ENCODE results near the gene ZEB2. TPM values are rescaled to one million over a fixed set of nuclear protein-coding genes. Genes with fewer than 3 reads are reported as not detected.

ZEB2 gene
- total and polyA plus RNA-seq, 2 donors, result 15.3 to 16.1 TPM

GRCh38 chr2:144437636-144438035 lies 82.3 kb downstream of the ZEB2 start:
- no peaks in the 10 kb centered on the region for H3K9me3 ChIP-seq (ENCODE audit: control insufficient read depth in 2 of 2, insufficient read depth in 1 of 2, low read length in 1 of 2)
- H3K4me3 ChIP-seq (ENCODE audit: low read length in 2 of 2), result no peak overlapping the region
- H3K27me3 ChIP-seq (ENCODE audit: control insufficient read depth in 2 of 2, insufficient read depth in 1 of 2, low read length in 1 of 2), result no peaks in the 10 kb centered on the region
- DNase-seq (ENCODE audit: low read depth in 6 of 9, low spot score in 9 of 9), result no peak
- no peak overlapping the region for H3K27ac ChIP-seq (ENCODE audit: low read depth in 1 of 2, low read length in 1 of 2)
- H3K4me1 ChIP-seq (ENCODE audit: control insufficient read depth in 2 of 2, insufficient read depth in 2 of 2, low read length in 2 of 2), result no peaks in the 10 kb centered on the region
- H3K36me3 ChIP-seq (ENCODE audit: control insufficient read depth in 2 of 2, insufficient read depth in 2 of 2, low read length in 1 of 2), result no peaks in the 10 kb centered on the region
- WGBS, result 94% methylated on average over 4 of the region's 4 CpGs

- Histone ChIP-seq H3K27ac (ENCODE audit: low read depth in 1 of 2, low read length in 1 of 2) (no peak overlapping the region), H3K9me3 (ENCODE audit: control insufficient read depth in 2 of 2, insufficient read depth in 1 of 2, low read length in 1 of 2) (no peaks in the 10 kb centered on the region), H3K4me3 (ENCODE audit: low read length in 2 of 2) (no peak overlapping the region), H3K27me3 (ENCODE audit: control insufficient read depth in 2 of 2, insufficient read depth in 1 of 2, low read length in 1 of 2) (no peaks in the 10 kb centered on the region), H3K36me3 (ENCODE audit: control insufficient read depth in 2 of 2, insufficient read depth in 2 of 2, low read length in 1 of 2) (no peaks in the 10 kb centered on the region), H3K4me1 (ENCODE audit: control insufficient read depth in 2 of 2, insufficient read depth in 2 of 2, low read length in 2 of 2) (no peaks in the 10 kb centered on the region)
- WGBS, result 98% methylated on average over 4 of the region's 4 CpGs
- no peak for DNase-seq (ENCODE audit: low read depth in 6 of 9, low spot score in 9 of 9)
Observed at GRCh38 chr2:144434425-144435222, 85.3 kb downstream of the ZEB2 start.

DNA sequence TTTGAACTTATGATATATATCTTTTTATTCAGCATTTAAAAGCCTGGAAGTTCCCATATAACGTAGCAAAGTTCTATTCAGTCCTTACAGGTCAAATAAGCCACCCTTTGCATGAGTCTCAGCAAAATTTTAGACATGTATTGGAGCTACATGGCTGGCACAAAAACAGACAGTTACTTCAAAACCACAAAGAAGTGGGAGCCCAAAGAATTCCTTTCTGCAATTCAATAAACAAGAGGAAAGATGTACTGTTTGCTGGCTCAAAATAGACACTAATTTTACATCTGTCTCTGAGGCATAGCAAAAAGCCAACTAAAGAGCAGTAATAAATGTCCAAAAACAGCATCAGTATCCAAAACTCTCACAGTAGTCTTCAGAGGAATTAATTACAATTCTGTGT lies 87.0 kb downstream of the ZEB2 start:
- DNase-seq (ENCODE audit: low read depth in 6 of 9, low spot score in 9 of 9), result no peak
- 87% methylated on average over 1 of the region's 1 CpG for WGBS
- Histone ChIP-seq H3K4me1 (ENCODE audit: control insufficient read depth in 2 of 2, insufficient read depth in 2 of 2, low read length in 2 of 2) (no peaks in the 10 kb centered on the region), H3K9me3 (ENCODE audit: control insufficient read depth in 2 of 2, insufficient read depth in 1 of 2, low read length in 1 of 2) (no peaks in the 10 kb centered on the region), H3K27ac (ENCODE audit: low read depth in 1 of 2, low read length in 1 of 2) (no peak overlapping the region), H3K27me3 (ENCODE audit: control insufficient read depth in 2 of 2, insufficient read depth in 1 of 2, low read length in 1 of 2) (no peaks in the 10 kb centered on the region), H3K36me3 (ENCODE audit: control insufficient read depth in 2 of 2, insufficient read depth in 2 of 2, low read length in 1 of 2) (no peaks in the 10 kb centered on the region), H3K4me3 (ENCODE audit: low read length in 2 of 2) (no peak overlapping the region)

- no peak for DNase-seq (ENCODE audit: low read depth in 6 of 9, low spot score in 9 of 9)
- 95% methylated on average over 3 of the region's 3 CpGs for WGBS
- Histone ChIP-seq H3K9me3 (ENCODE audit: control insufficient read depth in 2 of 2, insufficient read depth in 1 of 2, low read length in 1 of 2) (no peaks in the 10 kb centered on the region), H3K36me3 (ENCODE audit: control insufficient read depth in 2 of 2, insufficient read depth in 2 of 2, low read length in 1 of 2) (no peaks in the 10 kb centered on the region), H3K27me3 (ENCODE audit: control insufficient read depth in 2 of 2, insufficient read depth in 1 of 2, low read length in 1 of 2) (no peaks in the 10 kb centered on the region), H3K4me1 (ENCODE audit: control insufficient read depth in 2 of 2, insufficient read depth in 2 of 2, low read length in 2 of 2) (no peaks in the 10 kb centered on the region), H3K27ac (ENCODE audit: low read depth in 1 of 2, low read length in 1 of 2) (no peak overlapping the region), H3K4me3 (ENCODE audit: low read length in 2 of 2) (no peak overlapping the region)
Observed at GRCh38 chr2:144431998-144432397, 87.9 kb downstream of the ZEB2 start.

GRCh38 chr2:144431392-144431783 lies 88.5 kb downstream of the ZEB2 start:
- no peaks in the 10 kb centered on the region for H3K4me1 ChIP-seq (ENCODE audit: control insufficient read depth in 2 of 2, insufficient read depth in 2 of 2, low read length in 2 of 2)
- H3K27me3 ChIP-seq (ENCODE audit: control insufficient read depth in 2 of 2, insufficient read depth in 1 of 2, low read length in 1 of 2), result no peaks in the 10 kb centered on the region
- H3K9me3 ChIP-seq (ENCODE audit: control insufficient read depth in 2 of 2, insufficient read depth in 1 of 2, low read length in 1 of 2), result no peaks in the 10 kb centered on the region
- no peak overlapping the region for H3K4me3 ChIP-seq (ENCODE audit: low read length in 2 of 2)
- no peak for DNase-seq (ENCODE audit: low read depth in 6 of 9, low spot score in 9 of 9)
- WGBS, result 83% methylated on average over 8 of the region's 8 CpGs
- no peak overlapping the region for H3K27ac ChIP-seq (ENCODE audit: low read depth in 1 of 2, low read length in 1 of 2)
- H3K36me3 ChIP-seq (ENCODE audit: control insufficient read depth in 2 of 2, insufficient read depth in 2 of 2, low read length in 1 of 2), result no peaks in the 10 kb centered on the region

- no peak for DNase-seq (ENCODE audit: low read depth in 6 of 9, low spot score in 9 of 9)
Observed at GRCh38 chr2:144430722-144431391, 89.1 kb downstream of the ZEB2 start.

DNA sequence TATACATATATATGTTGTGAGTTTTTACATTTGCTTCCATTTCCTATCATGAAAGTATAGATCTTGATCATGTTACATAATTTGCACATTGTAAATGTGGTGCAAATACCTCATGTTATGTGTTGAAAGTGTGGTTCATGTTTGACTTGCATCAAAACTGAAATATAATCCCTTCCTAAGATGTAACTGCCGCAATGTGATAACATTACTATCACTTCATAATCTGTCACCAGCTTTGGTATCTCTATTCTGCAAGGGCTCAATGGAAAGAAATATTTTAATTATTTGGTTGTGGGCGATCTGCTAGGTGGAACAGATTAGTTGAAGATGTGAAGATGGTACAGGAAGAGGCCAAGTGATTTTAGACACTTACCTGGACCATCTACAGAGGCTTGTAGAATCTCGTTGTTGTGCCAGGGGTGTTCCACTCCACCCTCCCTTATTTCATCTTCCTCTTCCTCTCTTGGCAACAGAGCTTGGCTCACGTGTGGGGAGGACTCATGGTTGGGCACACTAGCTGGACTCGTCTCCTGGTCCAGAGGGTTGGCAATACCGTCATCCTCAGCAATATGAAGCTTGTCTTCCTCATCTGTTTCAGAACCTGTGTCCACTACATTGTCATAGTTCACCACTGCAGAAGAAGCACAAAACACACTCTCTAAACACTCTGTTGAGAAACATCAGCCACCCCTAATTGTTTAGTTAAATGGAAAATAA lies 90.4 kb downstream of the ZEB2 start:
- 95% methylated on average over 6 of the region's 6 CpGs for WGBS
- Histone ChIP-seq H3K36me3 (ENCODE audit: control insufficient read depth in 2 of 2, insufficient read depth in 2 of 2, low read length in 1 of 2) (no peaks in the 10 kb centered on the region), H3K27me3 (ENCODE audit: control insufficient read depth in 2 of 2, insufficient read depth in 1 of 2, low read length in 1 of 2) (no peaks in the 10 kb centered on the region), H3K9me3 (ENCODE audit: control insufficient read depth in 2 of 2, insufficient read depth in 1 of 2, low read length in 1 of 2) (no peaks in the 10 kb centered on the region), H3K4me3 (ENCODE audit: low read length in 2 of 2) (no peak overlapping the region), H3K4me1 (ENCODE audit: control insufficient read depth in 2 of 2, insufficient read depth in 2 of 2, low read length in 2 of 2) (no peaks in the 10 kb centered on the region), H3K27ac (ENCODE audit: low read depth in 1 of 2, low read length in 1 of 2) (no peak overlapping the region)
- no peak for DNase-seq (ENCODE audit: low read depth in 6 of 9, low spot score in 9 of 9)

More at GRCh38 chr2:144430722-144431391, 89.1 kb downstream of the ZEB2 start:
- WGBS, result 94% methylated on average over 10 of the region's 10 CpGs
- no peaks in the 10 kb centered on the region for H3K27me3 ChIP-seq (ENCODE audit: control insufficient read depth in 2 of 2, insufficient read depth in 1 of 2, low read length in 1 of 2)
- no peak overlapping the region for H3K4me3 ChIP-seq (ENCODE audit: low read length in 2 of 2)
- no peak overlapping the region for H3K27ac ChIP-seq (ENCODE audit: low read depth in 1 of 2, low read length in 1 of 2)
- H3K4me1 ChIP-seq (ENCODE audit: control insufficient read depth in 2 of 2, insufficient read depth in 2 of 2, low read length in 2 of 2), result no peaks in the 10 kb centered on the region
- H3K9me3 ChIP-seq (ENCODE audit: control insufficient read depth in 2 of 2, insufficient read depth in 1 of 2, low read length in 1 of 2), result no peaks in the 10 kb centered on the region
- no peaks in the 10 kb centered on the region for H3K36me3 ChIP-seq (ENCODE audit: control insufficient read depth in 2 of 2, insufficient read depth in 2 of 2, low read length in 1 of 2)

GRCh38 chr2:144426981-144427479 lies 92.9 kb downstream of the ZEB2 start:
- H3K27ac ChIP-seq (ENCODE audit: low read depth in 1 of 2, low read length in 1 of 2), result no peak overlapping the region

GRCh38 chr2:144426355-144426754 lies 93.6 kb downstream of the ZEB2 start:
- DNase-seq (ENCODE audit: low read depth in 6 of 9, low spot score in 9 of 9), result no peak
- Histone ChIP-seq H3K27ac (ENCODE audit: low read depth in 1 of 2, low read length in 1 of 2) (no peak overlapping the region), H3K4me3 (ENCODE audit: low read length in 2 of 2) (no peak overlapping the region), H3K9me3 (ENCODE audit: control insufficient read depth in 2 of 2, insufficient read depth in 1 of 2, low read length in 1 of 2) (no peaks in the 10 kb centered on the region), H3K4me1 (ENCODE audit: control insufficient read depth in 2 of 2, insufficient read depth in 2 of 2, low read length in 2 of 2) (no peaks in the 10 kb centered on the region), H3K27me3 (ENCODE audit: control insufficient read depth in 2 of 2, insufficient read depth in 1 of 2, low read length in 1 of 2) (no peaks in the 10 kb centered on the region), H3K36me3 (ENCODE audit: control insufficient read depth in 2 of 2, insufficient read depth in 2 of 2, low read length in 1 of 2) (no peaks in the 10 kb centered on the region)
- 57% methylated on average over 1 of the region's 1 CpG for WGBS

More at GRCh38 chr2:144426981-144427479, 92.9 kb downstream of the ZEB2 start:
- Histone ChIP-seq H3K4me1 (ENCODE audit: control insufficient read depth in 2 of 2, insufficient read depth in 2 of 2, low read length in 2 of 2) (no peaks in the 10 kb centered on the region), H3K36me3 (ENCODE audit: control insufficient read depth in 2 of 2, insufficient read depth in 2 of 2, low read length in 1 of 2) (no peaks in the 10 kb centered on the region), H3K9me3 (ENCODE audit: control insufficient read depth in 2 of 2, insufficient read depth in 1 of 2, low read length in 1 of 2) (no peaks in the 10 kb centered on the region), H3K4me3 (ENCODE audit: low read length in 2 of 2) (no peak overlapping the region), H3K27me3 (ENCODE audit: control insufficient read depth in 2 of 2, insufficient read depth in 1 of 2, low read length in 1 of 2) (no peaks in the 10 kb centered on the region)
- DNase-seq (ENCODE audit: low read depth in 6 of 9, low spot score in 9 of 9), result no peak
- WGBS, result 91% methylated on average over 4 of the region's 4 CpGs
